HEK293T (cell line): ENCODE results near the gene LRRC52.

Experiments
- ARNT ChIP-seq: fragments of 450-650 bp; IDR thresholded peaks from 2 replicates; pipeline ENCODE4 v1.6.1; 2017; ENCODE audit warnings: mild to moderate bottlenecking
- CTBP1 ChIP-seq: fragments of 450-650 bp; IDR thresholded peaks from 2 replicates; pipeline ENCODE4 v1.6.1; 2016; ENCODE audit warnings: borderline replicate concordance
- ELF4 ChIP-seq: fragments of 450-650 bp; IDR thresholded peaks from 2 replicates; pipeline ENCODE4 v1.6.1; 2017; ENCODE audit warnings: antibody characterized with exemption
- FOXA1 ChIP-seq: fragments of 450-650 bp; IDR thresholded peaks from 2 replicates; pipeline ENCODE4 v1.6.1; 2016; ENCODE audit warnings: mild to moderate bottlenecking
- LEF1 ChIP-seq: fragments of 450-650 bp; IDR thresholded peaks from 2 replicates; pipeline ENCODE4 v1.6.1; 2017; ENCODE audit warnings: mild to moderate bottlenecking, borderline replicate concordance
- SP1 ChIP-seq: fragments of 450-650 bp; IDR thresholded peaks from 2 replicates; pipeline ENCODE4 v1.6.1; 2017
- SUZ12 ChIP-seq: fragments of 450-650 bp; IDR thresholded peaks from 2 replicates; pipeline ENCODE4 v1.6.1; 2016; ENCODE audit warnings: mild to moderate bottlenecking
- TARDBP ChIP-seq: fragments of 450-650 bp; IDR thresholded peaks from 2 replicates; pipeline ENCODE4 v1.6.1; 2016
- ZNF384 ChIP-seq: fragments of 450-650 bp; IDR thresholded peaks from 2 replicates; pipeline ENCODE4 v1.6.1; 2016
- TF ChIP-seq, protein P1 (sequence below): fragments of 450-650 bp; IDR thresholded peaks from 2 replicates; pipeline ENCODE4 v1.6.1; 2016

DNA sequence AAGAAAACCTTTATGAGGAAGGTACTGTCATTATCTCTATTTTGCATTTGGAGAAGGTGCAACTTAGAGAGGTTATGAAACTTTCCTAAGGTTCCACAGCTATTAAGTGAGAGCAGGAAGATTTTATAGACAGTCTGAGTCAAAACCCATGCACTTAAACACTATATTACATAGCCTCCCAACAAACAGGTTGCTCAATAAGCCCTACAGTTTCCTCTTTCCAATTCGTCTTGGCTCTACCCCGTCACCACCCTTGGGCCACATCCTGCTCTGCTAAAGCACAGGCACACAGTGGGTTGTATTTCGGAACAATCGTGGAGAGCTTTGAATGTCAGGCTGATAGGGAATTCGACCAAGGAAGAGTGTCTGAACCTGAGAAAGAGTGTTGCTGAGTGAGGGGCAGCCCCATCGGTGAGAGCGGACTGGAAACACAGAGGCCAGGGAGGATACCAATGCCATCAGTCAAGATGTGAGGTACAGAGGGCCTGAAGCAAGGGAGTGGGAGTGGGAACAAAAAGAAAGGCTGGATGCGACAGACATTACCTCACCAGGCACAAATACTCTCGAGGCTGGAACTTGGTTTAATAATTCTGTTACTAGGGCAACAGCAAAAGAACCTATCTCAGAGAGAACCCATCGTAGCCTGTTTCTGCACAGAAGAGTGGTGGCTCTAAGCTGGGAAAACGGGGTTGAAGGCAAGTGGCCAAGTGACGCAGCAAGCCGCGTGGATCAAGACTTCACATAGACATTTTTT, 6.3 kb upstream of the LRRC52 start:
- TF ChIP-seq SUZ12, result no peak
- TF ChIP-seq ZNF384, result no peak
- TF ChIP-seq ARNT, result no peak
- no peak for TF ChIP-seq TARDBP
- no peak for TF ChIP-seq CTBP1
- no peak for TF ChIP-seq SP1
- TF ChIP-seq ELF4, result no peak
- no peak for TF ChIP-seq LEF1
- no peak for TF ChIP-seq FOXA1
- TF ChIP-seq, protein P1, sequence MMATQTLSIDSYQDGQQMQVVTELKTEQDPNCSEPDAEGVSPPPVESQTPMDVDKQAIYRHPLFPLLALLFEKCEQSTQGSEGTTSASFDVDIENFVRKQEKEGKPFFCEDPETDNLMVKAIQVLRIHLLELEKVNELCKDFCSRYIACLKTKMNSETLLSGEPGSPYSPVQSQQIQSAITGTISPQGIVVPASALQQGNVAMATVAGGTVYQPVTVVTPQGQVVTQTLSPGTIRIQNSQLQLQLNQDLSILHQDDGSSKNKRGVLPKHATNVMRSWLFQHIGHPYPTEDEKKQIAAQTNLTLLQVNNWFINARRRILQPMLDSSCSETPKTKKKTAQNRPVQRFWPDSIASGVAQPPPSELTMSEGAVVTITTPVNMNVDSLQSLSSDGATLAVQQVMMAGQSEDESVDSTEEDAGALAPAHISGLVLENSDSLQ, result no peak
